GM19043 (cell line): Measurements from ENCODE around the gene LRATD1.
"Not testable (repeated sequence)": the region's sequence is repeated elsewhere in the genome, so short reads cannot be mapped to it uniquely, and the experiment has no call there.

Experiments
- ATAC-seq: cut with Tn5 transposase; IDR thresholded peaks from one replicate; pipeline ENCODE4 v1.9.1; 2021; ENCODE audit warnings: low read depth; ENCODE audit not compliant: unreplicated experiment

The LRATD1 gene

GRCh38 chr2:14632133-14632936, at the start of gene LRATD1:
LRATD1 (plus strand) TSS chr2:14632717; CDS start chr2:14633980, 1,263 bp downstream.
- ATAC-seq = no peak

GRCh38 chr2:14583059-14583458, 49.5 kb upstream of the LRATD1 start:
- no peak for ATAC-seq

GRCh38 chr2:14583802-14584201, 48.7 kb upstream of the LRATD1 start:
- ATAC-seq = no peak

- no peak for ATAC-seq
Measured at GRCh38 chr2:14587119-14587518, 45.4 kb upstream of the LRATD1 start.

- no peak for ATAC-seq
Measured at GRCh38 chr2:14601156-14601770, 31.3 kb upstream of the LRATD1 start.

GRCh38 chr2:14602309-14602708, 30.2 kb upstream of the LRATD1 start:
- no peak for ATAC-seq

- no peak for ATAC-seq
Measured at GRCh38 chr2:14603676-14604075, 28.8 kb upstream of the LRATD1 start.

- no peak for ATAC-seq
Measured at GRCh38 chr2:14608245-14608644, 24.3 kb upstream of the LRATD1 start.

GRCh38 chr2:14614017-14614416, 18.5 kb upstream of the LRATD1 start:
- no peak for ATAC-seq

- ATAC-seq = no peak
Measured at GRCh38 chr2:14615121-14615520, 17.4 kb upstream of the LRATD1 start.

- ATAC-seq = no peak
Measured at GRCh38 chr2:14615760-14616159, 16.8 kb upstream of the LRATD1 start.

GRCh38 chr2:14616342-14616741, 16.2 kb upstream of the LRATD1 start:
- no peak for ATAC-seq

GRCh38 chr2:14616950-14617349, 15.6 kb upstream of the LRATD1 start:
- no peak for ATAC-seq

GRCh38 chr2:14619441-14619840, 13.1 kb upstream of the LRATD1 start:
- no peak for ATAC-seq

- ATAC-seq = no peak
Measured at GRCh38 chr2:14621114-14621513, 11.4 kb upstream of the LRATD1 start.

- no peak for ATAC-seq
Measured at GRCh38 chr2:14621906-14622549, 10.5 kb upstream of the LRATD1 start.

- not testable (repeated sequence) for ATAC-seq
Measured at GRCh38 chr2:14622550-14622939, 10.0 kb upstream of the LRATD1 start.

GRCh38 chr2:14623237-14623636, 9.3 kb upstream of the LRATD1 start:
- no peak for ATAC-seq

- no peak for ATAC-seq
Measured at GRCh38 chr2:14626873-14627272, 5.6 kb upstream of the LRATD1 start.

- no peak for ATAC-seq
Measured at GRCh38 chr2:14628901-14629300, 3.6 kb upstream of the LRATD1 start.

- no peak for ATAC-seq
Measured at GRCh38 chr2:14631406-14632040, 994 bp upstream of the LRATD1 start.
